Left cardiac atrium (tissue), 4 donors: ENCODE measurements around the gene INPP4A. TPM values are rescaled to one million over a fixed set of nuclear protein-coding genes. Genes with fewer than 3 reads are reported as not detected.
"Not testable (repeated sequence)": the region's sequence is repeated elsewhere in the genome, so short reads cannot be mapped to it uniquely, and the experiment has no call there.

Source experiments
- ATAC-seq, 2 donors: fragments of 200-7000 bp; cut with Tn5 transposase; one replicate each; pipeline ENCODE4 v1.9.1; 2020; ENCODE audit warnings: mild to moderate bottlenecking in 2 of 2, moderate library complexity in 2 of 2
- DNase-seq: peaks from one replicate; pipeline ENCODE4 v3.0.0-alpha.2; 2020
- intact Hi-C, 2 donors: fragments of 100-400 bp; cut with DNase I; formaldehyde crosslinking; loops; one replicate each; pipeline versions ENCODE4 v1.14.1 to v1.15.1; 2022 to 2023
- total RNA-seq, 2 donors: library from RNA; stranded (reverse); fragmentation: NEBNext Ultra II Directional; extraction: Animal tissue kit (Norgen Biotek cat#: 25700); gene quantifications; one replicate each; pipeline ENCODE4 v1.2.1, GENCODE V29; 2021
- donor health status: DM: no; HTN: yes; CAD: no.
- donor health status: DM: no; HTN: yes; CAD: no; lungs with severe emphysema.
- donor health status: DM: yes; HTN: yes; CAD: no.
- donor health status: Dilated cardiomyopathy.

Gene INPP4A
- total RNA-seq, 2 donors from 2014 or later, result 14.6 to 19.5 TPM

- no peak for ATAC-seq
- intact Hi-C loops, result loop anchor here in 1 of 2 donors (10.0 kb wide), 1 partner anchor 165 kb away; no protein-coding TSS in a partner anchor
Observed at GRCh38 chr2:98579926-98580325, 135.3 kb downstream of the INPP4A start.

GRCh38 chr2:98580656-98581284 lies 136.1 kb downstream of the INPP4A start:
- intact Hi-C loops, result no loop called here
- ATAC-seq (no peak), DNase-seq (no peak)

More at GRCh38 chr2:98579926-98580325, 135.3 kb downstream of the INPP4A start:
- DNase-seq, result no peak

- ATAC-seq (no peak), DNase-seq (no peak)
- intact Hi-C loops, result no loop called here
Observed at GRCh38 chr2:98582523-98582922, 137.9 kb downstream of the INPP4A start.

GRCh38 chr2:98583276-98583675 lies 138.6 kb downstream of the INPP4A start:
- intact Hi-C loops, result no loop called here
- DNase-seq (no peak), ATAC-seq (no peak)

GRCh38 chr2:98583816-98584618 lies 139.4 kb downstream of the INPP4A start:
- no peak for ATAC-seq
- DNase-seq, result no peak
- intact Hi-C loops, result no loop called here

GRCh38 chr2:98585386-98585785 lies 140.7 kb downstream of the INPP4A start:
- no peak for ATAC-seq
- intact Hi-C loops, result no loop called here
- no peak for DNase-seq

- no peak for ATAC-seq
- no peak for DNase-seq
- intact Hi-C loops, result no loop called here
Observed at GRCh38 chr2:98586551-98587140, 142.0 kb downstream of the INPP4A start.

- DNase-seq (no peak), ATAC-seq (no peak)
- intact Hi-C loops, result no loop called here
Observed at GRCh38 chr2:98588880-98589431, 144.3 kb downstream of the INPP4A start.

- DNase-seq (no peak), ATAC-seq (no peak)
- intact Hi-C loops, result no loop called here
Observed at GRCh38 chr2:98589489-98589888, 144.8 kb downstream of the INPP4A start.

GRCh38 chr2:98592565-98592964 lies 147.9 kb downstream of the INPP4A start:
- ATAC-seq (no peak), DNase-seq (no peak)
- intact Hi-C loops, result no loop called here

- DNase-seq, intact Hi-C loops, ATAC-seq: not testable (repeated sequence)
Observed at GRCh38 chr2:98594665-98595064, 150.0 kb downstream of the INPP4A start.

- no peak for DNase-seq
- no peak for ATAC-seq
- intact Hi-C loops, result no loop called here
Observed at GRCh38 chr2:98598781-98599428, 154.2 kb downstream of the INPP4A start.

- intact Hi-C loops, result loop anchor here (10.0 kb wide), 2 partner anchors 157 to 187 kb away; partner anchors contain the start of gene INPP4A (in 1 of the 2)
- peak; percentile 55 to 72 for ATAC-seq
- DNase-seq, result no peak
Observed at GRCh38 chr2:98601532-98602132, 157.0 kb downstream of the INPP4A start.

- no peak for ATAC-seq
- DNase-seq, result no peak
- intact Hi-C loops, result loop anchor here (10.0 kb wide), 2 partner anchors 160 to 190 kb away; partner anchors contain the start of gene INPP4A (in 1 of the 2)
Observed at GRCh38 chr2:98604547-98604946, 159.9 kb downstream of the INPP4A start.

- ATAC-seq, result no peak
- DNase-seq, result no peak
- intact Hi-C loops, result loop anchor here (5.0 to 10.0 kb wide), 4 partner anchors 43 to 193 kb away; partner anchors contain the start of gene INPP4A (in 1 of the 2)
Observed at GRCh38 chr2:98605076-98605475, 160.4 kb downstream of the INPP4A start.

- intact Hi-C loops, result loop anchor here (5.0 to 10.0 kb wide), 4 partner anchors 44 to 194 kb away; partner anchors contain the start of gene INPP4A (in 1 of the 2)
- DNase-seq (no peak), ATAC-seq (no peak)
Observed at GRCh38 chr2:98606431-98606830, 161.8 kb downstream of the INPP4A start.

- ATAC-seq (no peak), DNase-seq (no peak)
- intact Hi-C loops, result loop anchor here (5.0 to 10.0 kb wide), 4 partner anchors 45 to 195 kb away; partner anchors contain the start of gene INPP4A (in 1 of the 2)
Observed at GRCh38 chr2:98607104-98607503, 162.4 kb downstream of the INPP4A start.

- intact Hi-C loops, result loop anchor here (5.0 to 10.0 kb wide), 4 partner anchors 45 to 195 kb away; partner anchors contain the start of gene INPP4A (in 1 of the 2)
- ATAC-seq, result peak; percentile 2 to 17
- DNase-seq, result no peak
Observed at GRCh38 chr2:98607741-98608115, 163.1 kb downstream of the INPP4A start.
